Measurements from ENCODE around the gene MT1H. TPM values are rescaled to one million over a fixed set of nuclear protein-coding genes. Genes with fewer than 3 reads are reported as not detected.

MT1H gene
- total and polyA plus RNA-seq, 2 of the 13 experiments (the other 11 are each of a cell fraction or from before 2014, with no cell fraction given): 0.60 TPM; not detected in 1

DNA sequence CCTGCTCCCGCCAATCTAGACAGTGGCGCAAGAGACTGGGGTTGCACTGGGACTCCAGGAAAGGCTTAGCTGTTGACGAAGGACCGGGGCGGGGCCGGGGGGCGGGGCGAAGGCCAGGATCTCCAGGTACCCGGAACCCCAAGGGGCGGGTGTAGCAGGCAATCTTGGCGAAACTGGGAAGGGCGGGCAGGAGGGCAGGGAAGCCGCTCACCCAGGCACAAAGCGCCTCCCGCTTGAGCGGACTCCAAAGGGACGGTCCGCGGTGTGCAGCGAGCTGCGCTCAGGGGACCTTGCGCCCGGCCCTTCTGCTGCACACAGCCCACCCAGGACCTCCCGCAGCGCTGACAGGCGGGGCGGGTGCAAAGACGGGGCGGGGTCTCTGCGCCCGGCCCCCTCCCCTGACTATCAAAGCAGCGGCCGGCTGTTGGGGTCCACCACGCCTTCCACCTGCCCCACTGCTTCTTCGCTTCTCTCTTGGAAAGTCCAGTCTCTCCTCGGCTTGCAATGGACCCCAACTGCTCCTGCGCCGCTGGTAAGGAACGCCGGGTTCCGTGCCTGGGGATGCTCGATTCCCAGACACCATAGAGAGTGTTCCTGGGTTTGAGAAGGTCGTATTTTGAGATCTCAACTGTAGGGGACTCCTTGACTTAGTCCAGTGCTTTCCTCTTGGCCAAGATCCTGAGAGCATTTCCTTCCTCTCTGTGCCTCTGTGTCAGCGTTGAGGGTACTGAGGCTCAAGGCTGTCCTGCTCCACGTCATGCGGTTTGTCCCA, 11.9 kb upstream of the MT1H start, which contains the start of gene MT1F (continued):
- TF ChIP-seq, protein P1, sequence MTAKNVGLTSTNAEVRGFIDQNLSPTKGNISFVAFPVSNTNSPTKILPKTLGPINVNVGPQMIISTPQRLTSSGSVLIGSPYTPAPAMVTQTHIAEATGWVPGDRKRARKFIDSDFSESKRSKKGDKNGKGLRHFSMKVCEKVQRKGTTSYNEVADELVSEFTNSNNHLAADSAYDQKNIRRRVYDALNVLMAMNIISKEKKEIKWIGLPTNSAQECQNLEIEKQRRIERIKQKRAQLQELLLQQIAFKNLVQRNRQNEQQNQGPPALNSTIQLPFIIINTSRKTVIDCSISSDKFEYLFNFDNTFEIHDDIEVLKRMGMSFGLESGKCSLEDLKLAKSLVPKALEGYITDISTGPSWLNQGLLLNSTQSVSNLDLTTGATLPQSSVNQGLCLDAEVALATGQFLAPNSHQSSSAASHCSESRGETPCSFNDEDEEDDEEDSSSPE (CRISPR knock-in tag; IDR thresholded peaks at IDR 0.05): peak; percentile 77
- TF ChIP-seq MTA1 (CRISPR knock-in tag; IDR thresholded peaks at IDR 0.05; ENCODE audit: borderline replicate concordance): 0 out of 2 replicates have a peak, but pooled peaks have one; percentile 55
- TF ChIP-seq ZNF251 (CRISPR knock-in tag; IDR thresholded peaks at IDR 0.05): no peak
- no peak for TF ChIP-seq ZNF570 (CRISPR knock-in tag; IDR thresholded peaks at IDR 0.05; ENCODE audit: borderline replicate concordance)
- TF ChIP-seq, protein P2, sequence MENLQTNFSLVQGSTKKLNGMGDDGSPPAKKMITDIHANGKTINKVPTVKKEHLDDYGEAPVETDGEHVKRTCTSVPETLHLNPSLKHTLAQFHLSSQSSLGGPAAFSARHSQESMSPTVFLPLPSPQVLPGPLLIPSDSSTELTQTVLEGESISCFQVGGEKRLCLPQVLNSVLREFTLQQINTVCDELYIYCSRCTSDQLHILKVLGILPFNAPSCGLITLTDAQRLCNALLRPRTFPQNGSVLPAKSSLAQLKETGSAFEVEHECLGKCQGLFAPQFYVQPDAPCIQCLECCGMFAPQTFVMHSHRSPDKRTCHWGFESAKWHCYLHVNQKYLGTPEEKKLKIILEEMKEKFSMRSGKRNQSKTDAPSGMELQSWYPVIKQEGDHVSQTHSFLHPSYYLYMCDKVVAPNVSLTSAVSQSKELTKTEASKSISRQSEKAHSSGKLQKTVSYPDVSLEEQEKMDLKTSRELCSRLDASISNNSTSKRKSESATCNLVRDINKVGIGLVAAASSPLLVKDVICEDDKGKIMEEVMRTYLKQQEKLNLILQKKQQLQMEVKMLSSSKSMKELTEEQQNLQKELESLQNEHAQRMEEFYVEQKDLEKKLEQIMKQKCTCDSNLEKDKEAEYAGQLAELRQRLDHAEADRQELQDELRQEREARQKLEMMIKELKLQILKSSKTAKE (CRISPR knock-in tag; IDR thresholded peaks at IDR 0.05; ENCODE audit: borderline replicate concordance): no peak
- TF ChIP-seq MYC (CRISPR knock-in tag; IDR thresholded peaks at IDR 0.05; ENCODE audit: borderline replicate concordance): peak; percentile 14
- TF ChIP-seq ZNF598 (CRISPR knock-in tag; IDR thresholded peaks at IDR 0.05; ENCODE audit: borderline replicate concordance): peak; percentile 37; the same call in 1 of the 2 replicates
- TF ChIP-seq RBFOX2 (IDR thresholded peaks at IDR 0.05; ENCODE audit: low read depth, low read length): peak; percentile 71
- TF ChIP-seq, protein P3, sequence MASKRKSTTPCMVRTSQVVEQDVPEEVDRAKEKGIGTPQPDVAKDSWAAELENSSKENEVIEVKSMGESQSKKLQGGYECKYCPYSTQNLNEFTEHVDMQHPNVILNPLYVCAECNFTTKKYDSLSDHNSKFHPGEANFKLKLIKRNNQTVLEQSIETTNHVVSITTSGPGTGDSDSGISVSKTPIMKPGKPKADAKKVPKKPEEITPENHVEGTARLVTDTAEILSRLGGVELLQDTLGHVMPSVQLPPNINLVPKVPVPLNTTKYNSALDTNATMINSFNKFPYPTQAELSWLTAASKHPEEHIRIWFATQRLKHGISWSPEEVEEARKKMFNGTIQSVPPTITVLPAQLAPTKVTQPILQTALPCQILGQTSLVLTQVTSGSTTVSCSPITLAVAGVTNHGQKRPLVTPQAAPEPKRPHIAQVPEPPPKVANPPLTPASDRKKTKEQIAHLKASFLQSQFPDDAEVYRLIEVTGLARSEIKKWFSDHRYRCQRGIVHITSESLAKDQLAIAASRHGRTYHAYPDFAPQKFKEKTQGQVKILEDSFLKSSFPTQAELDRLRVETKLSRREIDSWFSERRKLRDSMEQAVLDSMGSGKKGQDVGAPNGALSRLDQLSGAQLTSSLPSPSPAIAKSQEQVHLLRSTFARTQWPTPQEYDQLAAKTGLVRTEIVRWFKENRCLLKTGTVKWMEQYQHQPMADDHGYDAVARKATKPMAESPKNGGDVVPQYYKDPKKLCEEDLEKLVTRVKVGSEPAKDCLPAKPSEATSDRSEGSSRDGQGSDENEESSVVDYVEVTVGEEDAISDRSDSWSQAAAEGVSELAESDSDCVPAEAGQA (IDR thresholded peaks at IDR 0.05; ENCODE audit: low read depth): no peak
- TF ChIP-seq, protein P3 (CRISPR knock-in tag; IDR thresholded peaks at IDR 0.05; ENCODE audit: borderline replicate concordance): no peak
- peak; percentile 72 for TF ChIP-seq HNF4A (CRISPR knock-in tag; IDR thresholded peaks at IDR 0.05)
- peak; percentile 20; the same call in 1 of the 2 replicates for TF ChIP-seq ZNF296 (CRISPR knock-in tag; conservative IDR thresholded peaks at IDR 0.05)
- TF ChIP-seq ZNF605 (CRISPR knock-in tag; IDR thresholded peaks at IDR 0.05): peak; percentile 36; the same call in 1 of the 2 replicates
- no peak for TF ChIP-seq ZSCAN29 (CRISPR knock-in tag; conservative IDR thresholded peaks at IDR 0.05)
- peak; percentile 62; the same call in 1 of the 2 replicates for TF ChIP-seq ZC3H13 (CRISPR knock-in tag; IDR thresholded peaks at IDR 0.05)
- TF ChIP-seq PTBP1 (IDR thresholded peaks at IDR 0.05; ENCODE audit: low read depth, low read length, poor library complexity, severe bottlenecking): no peak
- TF ChIP-seq, protein P4, sequence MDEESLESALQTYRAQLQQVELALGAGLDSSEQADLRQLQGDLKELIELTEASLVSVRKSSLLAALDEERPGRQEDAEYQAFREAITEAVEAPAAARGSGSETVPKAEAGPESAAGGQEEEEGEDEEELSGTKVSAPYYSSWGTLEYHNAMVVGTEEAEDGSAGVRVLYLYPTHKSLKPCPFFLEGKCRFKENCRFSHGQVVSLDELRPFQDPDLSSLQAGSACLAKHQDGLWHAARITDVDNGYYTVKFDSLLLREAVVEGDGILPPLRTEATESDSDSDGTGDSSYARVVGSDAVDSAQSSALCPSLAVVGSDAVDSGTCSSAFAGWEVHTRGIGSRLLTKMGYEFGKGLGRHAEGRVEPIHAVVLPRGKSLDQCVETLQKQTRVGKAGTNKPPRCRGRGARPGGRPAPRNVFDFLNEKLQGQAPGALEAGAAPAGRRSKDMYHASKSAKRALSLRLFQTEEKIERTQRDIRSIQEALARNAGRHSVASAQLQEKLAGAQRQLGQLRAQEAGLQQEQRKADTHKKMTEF (CRISPR knock-in tag; IDR thresholded peaks at IDR 0.05): peak; percentile 49
- TF ChIP-seq ZNF547 (CRISPR knock-in tag; IDR thresholded peaks at IDR 0.05): peak; percentile 50; the same call in 1 of the 2 replicates

Data from HepG2 (cell line).